Measurements from ENCODE around the gene NAXD.

NAXD gene

DNA sequence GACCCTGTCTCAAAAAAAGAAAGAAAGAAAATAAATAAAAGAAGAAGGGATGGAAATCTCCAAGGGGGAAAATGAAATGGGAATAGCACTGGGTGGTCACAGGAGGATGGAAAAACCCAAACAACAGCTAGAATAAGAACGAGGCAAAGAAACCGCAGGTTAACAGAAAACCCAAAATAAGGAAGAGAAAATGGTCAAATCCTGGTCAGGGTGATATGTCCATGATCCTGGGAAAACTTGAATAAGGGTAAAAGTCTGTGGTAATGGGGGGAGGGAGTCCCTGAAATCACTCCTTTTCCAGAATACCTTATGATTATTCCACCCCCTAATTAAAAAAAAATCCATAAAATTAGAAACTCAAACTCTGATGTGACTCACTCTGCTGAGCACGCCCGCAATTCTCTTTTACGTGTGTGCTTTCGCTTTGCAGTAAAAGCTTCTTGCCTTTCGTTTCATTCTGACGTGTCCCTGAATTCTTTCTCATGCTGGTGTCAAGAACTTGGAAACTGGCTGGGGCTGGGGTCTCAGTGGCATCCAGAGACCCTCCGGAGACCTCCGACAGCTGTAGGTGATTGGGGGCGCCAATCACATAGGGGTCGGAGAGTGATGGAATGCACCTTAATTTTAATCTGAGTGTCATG, 4.3 kb upstream of the NAXD start:
- Mint-ChIP-seq H3K36me3 (peaks cover 3 to 8% of the 10 kb centered on the region in 2 donors), H3K27ac (no peak overlapping the region), H3K9me3 (peaks cover 0 to 9% of the 10 kb centered on the region in 2 donors), H3K4me3 (no peak overlapping the region), H3K4me1 (peaks cover 6 to 8% of the 10 kb centered on the region in 2 donors), H3K27me3 (peaks cover 0 to 4% of the 10 kb centered on the region in 2 donors)
- no peak for DNase-seq
- no peak for ATAC-seq (replicated peaks)

DNA sequence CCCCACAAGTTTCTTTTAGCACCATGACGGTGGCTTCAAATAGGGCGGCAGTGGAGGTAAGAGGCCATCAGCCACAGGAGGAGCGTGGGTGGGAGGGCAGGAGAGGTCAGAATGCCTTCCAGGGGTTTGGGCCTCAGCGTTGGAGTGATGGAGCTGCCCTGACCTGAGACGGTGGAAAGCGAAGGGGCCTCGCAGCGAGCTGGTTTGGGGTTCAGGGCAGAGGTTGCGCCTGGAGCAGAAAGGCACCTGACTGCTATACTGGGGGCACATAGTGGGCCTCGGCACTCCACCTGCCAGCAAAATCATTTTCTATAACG, 382 bp upstream of the NAXD start:
- H3K27me3 Mint-ChIP-seq = peaks cover 0 to 4% of the 10 kb centered on the region in 2 donors
- H3K4me3 Mint-ChIP-seq = peak overlapping the region; percentile 87 to 95
- H3K4me1 Mint-ChIP-seq = peaks cover 13 to 22% of the 10 kb centered on the region in 2 donors
- H3K9me3 Mint-ChIP-seq = peaks cover 0 to 9% of the 10 kb centered on the region in 2 donors
- DNase-seq (no peak), ATAC-seq (replicated peaks) (no peak)
- peak overlapping the region; percentile 97 for H3K27ac Mint-ChIP-seq
- peaks cover 5 to 18% of the 10 kb centered on the region in 2 donors for H3K36me3 Mint-ChIP-seq

DNA sequence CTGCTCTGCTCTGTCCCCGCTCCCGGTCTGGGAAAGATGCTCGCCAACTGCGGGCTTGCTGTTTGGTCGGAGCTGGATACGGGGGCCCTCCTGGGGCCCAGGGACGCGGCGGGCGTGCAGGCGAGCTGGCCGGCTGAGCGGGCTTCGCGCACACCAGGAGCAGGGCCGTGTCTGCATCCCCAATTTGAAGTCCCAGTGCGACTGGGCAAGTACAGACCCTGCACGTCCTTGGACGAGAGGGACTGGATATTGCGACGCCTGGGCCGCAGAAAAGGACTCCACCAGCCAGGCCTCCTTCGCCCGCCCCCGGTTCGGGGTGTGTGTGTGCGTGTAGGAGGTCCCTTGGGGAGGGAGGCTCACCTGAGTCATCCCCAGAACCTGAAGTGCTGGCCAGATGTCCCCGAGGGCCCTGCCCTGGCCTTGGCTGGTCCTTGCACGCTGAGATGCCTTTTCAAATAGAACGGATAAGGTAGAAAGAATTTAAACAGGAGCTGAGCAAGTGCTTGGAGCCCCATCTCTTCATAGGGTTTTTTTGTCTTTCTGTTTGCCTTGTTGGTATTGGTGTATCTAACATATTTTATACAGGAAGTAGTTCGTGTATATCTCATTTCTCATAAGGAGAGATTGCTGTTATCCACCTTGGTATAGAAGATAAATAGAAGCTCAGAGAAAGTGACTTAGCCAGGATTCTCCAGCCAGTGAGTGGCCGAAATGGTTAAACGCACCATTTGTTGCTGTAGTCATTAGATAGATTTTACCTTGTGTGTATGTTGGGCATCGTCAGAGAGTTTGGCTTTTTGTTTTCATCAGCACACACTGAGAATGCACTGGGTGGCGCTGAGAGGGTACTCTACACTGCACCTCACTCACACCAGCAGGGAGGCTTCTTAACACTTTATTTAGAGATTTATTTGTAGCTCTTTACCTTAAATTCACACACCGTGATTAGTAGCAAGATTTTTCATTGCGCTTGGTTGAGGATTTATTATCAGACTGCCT, 1.1 kb downstream of the NAXD start:
- H3K27ac Mint-ChIP-seq = peak overlapping the region; percentile 97
- DNase-seq (peak; percentile 71), ATAC-seq (replicated peaks) (peak; percentile 74 to 80)
- no peaks in the 10 kb centered on the region for H3K27me3 Mint-ChIP-seq
- peak overlapping the region; percentile 87 to 95 for H3K4me3 Mint-ChIP-seq
- peaks cover 5 to 18% of the 10 kb centered on the region in 2 donors for H3K36me3 Mint-ChIP-seq
- peaks cover 11 to 22% of the 10 kb centered on the region in 2 donors for H3K4me1 Mint-ChIP-seq
- peaks cover 0 to 9% of the 10 kb centered on the region in 2 donors for H3K9me3 Mint-ChIP-seq

DNA sequence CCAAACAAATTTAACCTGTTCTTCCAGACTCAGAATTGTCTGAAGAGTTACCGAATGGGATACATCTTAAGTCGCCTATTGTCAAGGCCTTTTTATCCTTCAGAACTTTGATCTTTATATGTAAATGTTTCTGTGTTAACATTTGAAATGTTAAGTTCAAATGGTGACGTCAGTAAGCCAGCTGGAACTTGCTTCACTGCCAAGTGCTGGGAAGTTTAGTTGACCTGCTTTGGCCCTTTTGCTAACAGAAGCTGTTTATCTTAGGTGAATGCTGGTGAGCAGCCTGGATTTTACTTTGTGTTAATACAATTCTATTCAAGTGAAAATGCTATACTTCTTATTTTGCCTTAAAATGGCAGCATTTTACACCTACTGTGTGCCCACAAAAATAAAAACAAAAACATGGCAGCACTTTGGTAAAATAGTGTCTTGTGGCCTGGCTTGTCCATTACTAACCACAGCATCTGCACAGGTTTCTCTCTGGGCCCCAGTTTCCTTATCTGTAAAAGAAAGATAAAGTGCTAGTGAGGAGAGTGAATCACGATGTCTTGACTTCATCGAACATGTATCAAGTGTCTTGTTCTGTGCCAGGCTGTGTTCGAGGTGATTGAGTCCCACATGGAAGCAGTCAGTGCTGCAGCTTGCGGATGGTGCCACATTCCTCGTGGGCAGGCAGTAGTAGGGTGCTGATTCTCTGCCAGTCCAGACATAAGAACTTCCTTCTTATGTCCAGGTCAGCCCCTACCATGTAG, 2.2 kb downstream of the NAXD start:
- DNase-seq (no peak), ATAC-seq (replicated peaks) (no peak)
- Mint-ChIP-seq H3K4me1 (peaks cover 10 to 22% of the 10 kb centered on the region in 2 donors), H3K4me3 (no peak overlapping the region), H3K27ac (no peak overlapping the region), H3K9me3 (peaks cover 0 to 9% of the 10 kb centered on the region in 2 donors), H3K27me3 (no peaks in the 10 kb centered on the region), H3K36me3 (peaks cover 7 to 20% of the 10 kb centered on the region in 2 donors)

DNA sequence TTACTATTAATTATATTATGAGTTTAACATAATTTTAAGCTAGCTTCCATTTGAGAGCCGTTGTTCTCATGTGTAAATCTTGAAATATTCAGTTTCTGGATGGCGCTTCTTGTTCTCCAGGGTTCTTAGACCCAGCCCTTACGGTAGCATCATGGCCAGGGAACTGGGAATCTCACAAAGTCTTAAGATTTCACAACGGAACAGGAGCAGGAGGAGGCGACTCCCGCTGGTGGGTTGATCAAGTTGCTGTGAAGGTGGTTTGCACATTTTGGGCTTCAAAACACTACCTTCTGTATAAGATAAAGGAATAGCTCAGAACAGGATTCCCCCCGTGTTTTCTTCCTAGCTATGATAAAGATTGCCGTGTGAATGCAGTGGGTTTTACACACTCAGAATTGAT, 2.8 kb downstream of the NAXD start:
- H3K27ac Mint-ChIP-seq = no peak overlapping the region
- H3K27me3 Mint-ChIP-seq = no peaks in the 10 kb centered on the region
- DNase-seq = no peak
- peaks cover 12 to 26% of the 10 kb centered on the region in 2 donors for H3K36me3 Mint-ChIP-seq
- peaks cover 0 to 8% of the 10 kb centered on the region in 2 donors for H3K9me3 Mint-ChIP-seq
- no peak overlapping the region for H3K4me3 Mint-ChIP-seq
- H3K4me1 Mint-ChIP-seq = peaks cover 10 to 22% of the 10 kb centered on the region in 2 donors
- ATAC-seq (replicated peaks) = no peak

DNA sequence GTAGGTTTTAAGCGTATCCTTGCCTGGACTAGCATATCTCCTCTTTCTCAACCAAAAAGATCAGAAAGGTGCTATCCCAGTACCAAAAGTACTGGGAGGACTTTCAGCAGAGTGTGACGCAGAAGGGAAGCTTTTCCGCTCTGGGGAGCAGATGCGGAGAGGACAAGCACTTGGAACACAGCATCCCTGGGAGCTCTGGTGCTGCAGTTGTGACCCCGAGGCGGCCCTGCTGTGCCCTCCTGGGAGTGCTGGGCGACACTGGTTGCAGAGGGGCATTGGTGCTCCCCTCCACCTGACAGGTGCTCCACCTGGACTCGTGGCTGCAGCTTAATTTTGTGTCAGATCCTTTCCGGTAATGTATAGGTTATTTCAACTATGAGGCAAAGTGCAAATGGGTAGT, 3.4 kb downstream of the NAXD start:
- H3K4me3 Mint-ChIP-seq = no peak overlapping the region

DNA sequence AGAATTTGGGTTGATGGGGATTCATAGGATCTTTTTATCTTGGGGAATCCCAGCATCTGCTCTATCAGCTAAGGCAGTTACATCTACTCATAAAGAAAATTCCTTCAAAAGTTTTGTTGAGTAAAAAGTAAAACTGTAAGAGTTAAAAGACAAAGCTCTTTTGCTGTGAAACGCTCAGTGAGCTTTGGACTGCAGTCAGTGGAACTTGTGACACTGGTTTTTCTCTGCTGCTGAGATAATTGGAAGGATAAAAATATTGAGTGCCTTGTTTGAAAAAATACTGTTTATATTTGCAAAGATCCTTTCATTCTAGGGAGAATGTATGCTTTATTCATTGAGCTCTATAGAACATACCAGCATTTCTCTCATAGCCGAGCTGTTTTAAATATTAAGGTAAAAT, 5.3 kb downstream of the NAXD start:
- Mint-ChIP-seq H3K9me3 (no peaks in the 10 kb centered on the region), H3K27ac (no peak overlapping the region), H3K27me3 (no peaks in the 10 kb centered on the region), H3K4me3 (no peak overlapping the region), H3K36me3 (peaks cover 13 to 26% of the 10 kb centered on the region in 2 donors), H3K4me1 (peaks cover 9 to 17% of the 10 kb centered on the region in 2 donors)
- DNase-seq (no peak), ATAC-seq (replicated peaks) (no peak)

More for the DNA sequence above, 3.4 kb downstream of the NAXD start:
- peaks cover 0 to 5% of the 10 kb centered on the region in 2 donors for H3K9me3 Mint-ChIP-seq
- no peak for ATAC-seq (replicated peaks)
- peaks cover 10 to 22% of the 10 kb centered on the region in 2 donors for H3K4me1 Mint-ChIP-seq
- H3K36me3 Mint-ChIP-seq = peaks cover 14 to 27% of the 10 kb centered on the region in 2 donors
- no peak overlapping the region for H3K27ac Mint-ChIP-seq
- DNase-seq = no peak
- H3K27me3 Mint-ChIP-seq = no peaks in the 10 kb centered on the region

DNA sequence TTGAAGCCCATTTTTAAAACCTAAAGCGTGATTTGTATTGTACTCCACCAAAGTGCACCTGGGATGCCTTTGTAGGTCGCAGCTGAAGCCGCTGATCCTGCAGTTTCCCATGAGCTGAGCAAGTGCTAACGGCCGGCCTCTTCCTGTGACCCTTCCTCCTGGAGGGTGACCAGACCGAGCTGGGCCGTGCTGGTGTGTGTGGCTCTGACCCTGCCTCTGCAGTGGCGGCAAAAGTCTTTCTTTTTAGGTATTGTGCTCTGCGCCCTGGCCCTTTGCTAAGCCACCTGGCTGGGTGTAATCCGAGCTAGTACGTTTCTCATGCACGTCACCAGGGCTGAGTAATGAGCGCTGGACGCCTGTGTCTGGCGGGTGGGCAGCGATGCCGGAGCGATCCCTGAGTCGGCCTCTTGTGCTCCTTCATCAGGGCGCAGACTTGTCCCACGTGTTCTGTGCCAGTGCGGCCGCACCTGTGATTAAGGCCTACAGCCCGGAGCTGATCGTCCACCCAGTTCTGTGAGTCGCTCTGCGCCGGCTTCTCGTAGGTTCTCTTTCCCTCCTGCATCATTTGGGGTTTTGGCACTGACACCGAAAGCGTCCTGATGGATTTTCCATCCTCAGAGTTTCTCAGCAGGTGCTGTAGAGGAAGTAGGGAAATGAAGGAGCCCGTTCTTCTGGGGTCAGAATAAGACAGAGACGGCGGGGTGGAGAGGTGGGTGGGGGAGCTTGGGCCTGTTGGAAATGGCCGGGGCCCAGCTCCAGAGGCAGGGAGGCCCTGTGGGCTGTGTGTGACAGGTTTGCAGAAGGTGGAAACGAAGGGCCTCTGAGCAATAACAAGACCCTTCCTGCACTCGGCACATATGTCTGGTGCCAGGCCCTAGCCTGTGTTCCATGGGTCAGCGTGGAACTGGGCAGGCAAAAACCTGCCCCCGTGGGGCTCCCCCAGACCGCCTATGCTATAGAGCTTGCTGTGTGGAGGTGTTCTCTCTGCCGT, 9.7 kb downstream of the NAXD start:
- Mint-ChIP-seq H3K27me3 (no peaks in the 10 kb centered on the region), H3K27ac (no peak overlapping the region), H3K9me3 (no peaks in the 10 kb centered on the region), H3K4me3 (no peak overlapping the region), H3K4me1 (peaks cover 8 to 15% of the 10 kb centered on the region in 2 donors), H3K36me3 (peaks cover 28 to 48% of the 10 kb centered on the region in 2 donors)
- no peak for ATAC-seq (replicated peaks)
- DNase-seq = no peak

DNA sequence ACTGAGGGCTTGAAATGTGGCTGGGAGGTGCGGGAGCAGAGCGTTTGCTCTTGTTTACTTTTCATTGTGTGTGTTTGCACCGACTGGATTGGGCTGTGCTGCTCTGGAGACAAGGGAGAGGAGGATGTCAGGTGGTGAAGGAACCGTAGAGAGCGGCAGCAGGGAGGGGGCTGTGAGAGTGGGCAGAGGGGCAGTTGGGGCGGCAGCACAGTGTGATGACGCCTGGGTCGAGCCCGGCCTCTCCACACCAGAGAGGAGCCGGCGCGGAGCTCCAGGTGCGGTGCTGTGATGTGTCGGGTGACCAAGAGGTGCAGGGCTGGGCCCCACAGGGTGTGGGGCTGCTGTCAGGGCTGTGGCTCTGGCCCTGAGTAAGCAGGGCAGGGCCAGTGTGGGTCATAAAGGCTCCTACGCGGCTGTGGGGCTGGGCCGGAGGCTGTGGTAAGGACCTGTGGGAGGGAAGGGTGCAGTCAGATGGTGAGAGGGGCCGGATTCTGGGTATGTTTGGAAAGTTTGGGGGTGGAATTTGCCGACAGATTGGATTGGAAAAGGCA, 10.5 kb downstream of the NAXD start:
- peaks cover 31 to 54% of the 10 kb centered on the region in 2 donors for H3K36me3 Mint-ChIP-seq
- H3K27ac Mint-ChIP-seq = no peak overlapping the region
- DNase-seq = no peak
- H3K4me1 Mint-ChIP-seq = peaks cover 8 to 15% of the 10 kb centered on the region in 2 donors
- H3K4me3 Mint-ChIP-seq = no peak overlapping the region
- no peaks in the 10 kb centered on the region for H3K27me3 Mint-ChIP-seq
- no peaks in the 10 kb centered on the region for H3K9me3 Mint-ChIP-seq
- ATAC-seq (replicated peaks) = no peak

DNA sequence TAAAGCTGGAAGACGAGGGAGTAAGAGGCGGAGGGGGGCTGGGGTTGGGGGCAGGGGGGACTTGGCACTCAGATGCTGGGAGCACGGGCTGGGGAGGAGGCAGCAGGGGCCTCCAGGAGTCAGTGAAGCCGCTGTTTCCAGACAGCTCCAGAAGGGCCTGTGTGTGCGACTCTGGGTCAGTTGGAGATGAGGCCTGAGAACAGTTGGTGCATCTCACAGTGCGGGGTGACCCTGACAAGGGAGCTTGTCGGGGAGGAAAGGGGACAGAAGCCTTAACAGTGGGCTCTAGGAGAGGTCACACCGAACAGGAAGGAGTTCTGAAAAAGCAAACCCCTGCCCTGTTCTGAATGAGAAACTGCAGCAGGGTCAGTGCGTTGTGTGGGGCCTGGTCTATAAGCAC, 11.2 kb downstream of the NAXD start:
- Mint-ChIP-seq H3K4me1 (peaks cover 8 to 15% of the 10 kb centered on the region in 2 donors), H3K36me3 (peaks cover 31 to 57% of the 10 kb centered on the region in 2 donors)

DNA sequence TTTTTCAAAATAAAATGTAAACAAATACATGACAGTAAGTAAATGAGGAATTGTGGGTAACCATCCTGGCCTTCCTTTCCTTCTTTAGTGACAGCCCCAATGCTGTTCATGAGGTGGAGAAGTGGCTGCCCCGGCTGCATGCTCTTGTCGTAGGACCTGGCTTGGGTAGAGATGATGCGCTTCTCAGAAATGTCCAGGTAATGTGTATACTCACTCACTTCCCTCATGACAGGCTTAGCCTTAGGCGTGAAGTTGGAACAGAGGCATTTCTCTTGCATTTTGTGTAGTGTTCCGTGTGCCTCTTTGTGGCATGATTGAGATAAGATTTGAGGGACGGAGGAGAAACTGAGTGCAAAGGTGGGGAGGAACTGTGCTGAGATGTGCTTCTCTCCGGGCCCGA, 12.0 kb downstream of the NAXD start:
- no peaks in the 10 kb centered on the region for H3K27me3 Mint-ChIP-seq
- no peak for ATAC-seq (replicated peaks)
- DNase-seq = no peak
- no peak overlapping the region for H3K27ac Mint-ChIP-seq
- no peaks in the 10 kb centered on the region for H3K9me3 Mint-ChIP-seq
- peaks cover 36 to 62% of the 10 kb centered on the region in 2 donors for H3K36me3 Mint-ChIP-seq
- H3K4me3 Mint-ChIP-seq = no peak overlapping the region
- peaks cover 8 to 15% of the 10 kb centered on the region in 2 donors for H3K4me1 Mint-ChIP-seq

More for the DNA sequence above, 11.2 kb downstream of the NAXD start:
- Mint-ChIP-seq H3K9me3 (no peaks in the 10 kb centered on the region), H3K27ac (no peak overlapping the region), H3K27me3 (no peaks in the 10 kb centered on the region), H3K4me3 (no peak overlapping the region)
- DNase-seq (no peak), ATAC-seq (replicated peaks) (no peak)

DNA sequence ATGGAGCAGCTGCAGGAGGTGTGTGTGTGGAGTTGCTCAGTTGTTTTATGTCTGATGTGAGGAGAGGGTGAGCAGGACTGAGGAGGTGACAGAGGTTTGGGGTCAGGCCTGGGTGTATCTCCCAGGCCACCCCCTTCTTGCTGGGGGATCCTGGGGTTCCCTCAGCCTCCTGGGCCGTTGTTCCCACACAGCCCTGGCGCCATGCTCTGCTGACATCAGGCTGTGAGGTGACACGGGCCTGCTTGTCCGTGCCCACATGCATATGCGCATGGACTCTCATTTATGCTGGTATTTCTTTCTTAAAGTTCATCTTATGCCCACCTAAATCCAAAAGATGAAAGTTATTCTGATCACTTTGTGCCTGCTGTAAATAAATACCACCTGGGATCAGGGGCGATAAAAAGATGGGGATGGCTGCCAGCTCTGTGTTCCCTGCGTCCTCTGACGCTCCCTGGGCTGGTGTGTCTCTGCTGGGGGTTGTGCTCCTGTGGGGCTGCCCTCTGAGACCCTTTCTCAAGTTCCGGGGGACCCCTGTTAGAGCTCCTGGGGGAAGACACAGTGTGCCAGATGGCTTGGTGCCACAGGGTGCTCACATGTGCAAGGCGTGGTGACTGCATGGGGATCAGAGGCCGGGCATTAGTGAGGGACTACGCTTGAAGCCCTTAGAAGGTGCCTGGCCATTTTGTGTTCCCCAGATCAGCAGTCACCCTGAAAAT, 12.6 kb downstream of the NAXD start:
- H3K4me3 Mint-ChIP-seq = no peak overlapping the region
- peaks cover 34 to 58% of the 10 kb centered on the region in 2 donors for H3K36me3 Mint-ChIP-seq
- DNase-seq (no peak), ATAC-seq (replicated peaks) (no peak)
- H3K9me3 Mint-ChIP-seq = no peaks in the 10 kb centered on the region
- H3K27me3 Mint-ChIP-seq = no peaks in the 10 kb centered on the region
- H3K27ac Mint-ChIP-seq = no peak overlapping the region
- peaks cover 8 to 15% of the 10 kb centered on the region in 2 donors for H3K4me1 Mint-ChIP-seq

DNA sequence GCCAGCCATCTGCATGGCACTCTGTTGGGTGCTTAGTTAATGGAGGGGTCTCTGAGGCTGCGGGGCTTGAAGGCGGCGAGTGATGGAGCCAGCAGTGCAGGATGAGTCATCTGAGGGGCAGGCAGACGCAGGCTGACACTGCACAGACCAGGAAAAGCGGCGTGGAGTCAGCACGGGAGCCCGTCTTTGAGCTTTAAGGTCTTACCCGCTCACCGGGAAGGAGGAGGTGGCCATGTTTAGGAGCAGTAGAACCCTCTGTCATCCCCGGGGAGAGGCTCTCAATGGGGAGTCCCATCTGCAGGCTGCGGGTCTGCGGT, 13.1 kb downstream of the NAXD start:
- peaks cover 8 to 15% of the 10 kb centered on the region in 2 donors for H3K4me1 Mint-ChIP-seq
- DNase-seq (no peak), ATAC-seq (replicated peaks) (no peak)
- H3K27me3 Mint-ChIP-seq = no peaks in the 10 kb centered on the region
- H3K9me3 Mint-ChIP-seq = no peaks in the 10 kb centered on the region
- peaks cover 31 to 54% of the 10 kb centered on the region in 2 donors for H3K36me3 Mint-ChIP-seq
- no peak overlapping the region for H3K4me3 Mint-ChIP-seq
- H3K27ac Mint-ChIP-seq = no peak overlapping the region

All from stimulated activated naive B cell treated with anti-CD40 and anti-IgM and Interleukin-4, amounts not matched to agents 10 μg/mL and 1 μg/mL and 100 μg/mL, for 72 hours (primary cell).